ENCODE measurements around the gene SPATA3.
"Not testable (repeated sequence)": the region's sequence is repeated elsewhere in the genome, so short reads cannot be mapped to it uniquely, and the experiment has no call there.

Gene SPATA3

GRCh38 chr2:230999477-230999876, 3.6 kb downstream of the SPATA3 start:
- no peak for DNase-seq

GRCh38 chr2:231000211-231000904, 4.4 kb downstream of the SPATA3 start:
- no peak for DNase-seq

- DNase-seq, result no peak
Observed at GRCh38 chr2:231001036-231001435, 5.1 kb downstream of the SPATA3 start.

GRCh38 chr2:231001921-231002320, 6.0 kb downstream of the SPATA3 start:
- no peak for DNase-seq

GRCh38 chr2:231002641-231003040, 6.7 kb downstream of the SPATA3 start:
- no peak for DNase-seq

- DNase-seq, result no peak
Observed at GRCh38 chr2:231003186-231003585, 7.3 kb downstream of the SPATA3 start.

GRCh38 chr2:231004930-231005329, 9.0 kb downstream of the SPATA3 start:
- DNase-seq, result not testable (repeated sequence)

GRCh38 chr2:231007286-231008098, 11.6 kb downstream of the SPATA3 start:
- DNase-seq, result no peak

- no peak for DNase-seq
Observed at GRCh38 chr2:231008131-231008530, 12.2 kb downstream of the SPATA3 start.

GRCh38 chr2:231009236-231009919, 13.5 kb downstream of the SPATA3 start:
- DNase-seq, result no peak

- DNase-seq, result no peak
Observed at GRCh38 chr2:231010201-231010730, 14.3 kb downstream of the SPATA3 start.

GRCh38 chr2:231011526-231011925, 15.6 kb downstream of the SPATA3 start:
- no peak for DNase-seq

- no peak for DNase-seq
Observed at GRCh38 chr2:231012463-231012862, 16.5 kb downstream of the SPATA3 start.

- DNase-seq, result no peak
Observed at GRCh38 chr2:231013820-231014219, 17.9 kb downstream of the SPATA3 start.

GRCh38 chr2:231015478-231015877, 19.6 kb downstream of the SPATA3 start:
- no peak for DNase-seq

- DNase-seq, result no peak
Observed at GRCh38 chr2:231015926-231016325, 20.0 kb downstream of the SPATA3 start.

GRCh38 chr2:231016566-231017230, 20.8 kb downstream of the SPATA3 start:
- DNase-seq, result no peak

GRCh38 chr2:231017231-231017598, 21.3 kb downstream of the SPATA3 start:
- no peak for DNase-seq

GRCh38 chr2:231018184-231018583, 22.3 kb downstream of the SPATA3 start:
- no peak for DNase-seq

- not testable (repeated sequence) for DNase-seq
Observed at GRCh38 chr2:231025059-231025458, 29.1 kb downstream of the SPATA3 start.

- DNase-seq, result no peak
Observed at GRCh38 chr2:231028889-231029288, 33.0 kb downstream of the SPATA3 start.

GRCh38 chr2:231029563-231029962, 33.6 kb downstream of the SPATA3 start:
- DNase-seq, result no peak

- DNase-seq, result no peak
Observed at GRCh38 chr2:231030725-231031124, 34.8 kb downstream of the SPATA3 start.
